HepG2 (cell line): Measurements from ENCODE around the gene PRKCD. TPM values are rescaled to one million over a fixed set of nuclear protein-coding genes. Genes with fewer than 3 reads are reported as not detected.

Experiments used
- FOSL1 ChIP-seq: sonication (generic); formaldehyde crosslinking; IDR thresholded peaks from 2 replicates; pipeline ENCODE4 v1.9.0; 2021; ENCODE audit warnings: missing genetic modification reagents, borderline replicate concordance
- GABPA ChIP-seq, 2 experiments: IDR thresholded peaks; 2 replicates each; pipeline ENCODE4 v1.6.1; 2011 to 2016; ENCODE audit warnings: low read depth in 2 of 2, low read length in 1 of 2, missing biosample characterization in 1 of 2, missing genetic modification characterization in 1 of 2
- HOXA5 ChIP-seq: sonication (generic); formaldehyde crosslinking; IDR thresholded peaks from 2 replicates; pipeline ENCODE4 v1.4.0; 2020; ENCODE audit warnings: missing genetic modification reagents
- MTF1 ChIP-seq: sonication (generic); formaldehyde crosslinking; IDR thresholded peaks from 2 replicates; pipeline ENCODE4 v1.5.0; 2020; ENCODE audit warnings: missing genetic modification reagents
- PITX1 ChIP-seq: sonication (generic); formaldehyde crosslinking; IDR thresholded peaks from 2 replicates; pipeline ENCODE4 v1.5.1; 2020; ENCODE audit warnings: mild to moderate bottlenecking, missing genetic modification reagents
- ZBTB42 ChIP-seq: sonication (generic); formaldehyde crosslinking; IDR thresholded peaks from 2 replicates; pipeline ENCODE4 v1.5.0; 2020; ENCODE audit warnings: mild to moderate bottlenecking, missing genetic modification reagents
- ZNF383 ChIP-seq: sonication (generic); formaldehyde crosslinking; IDR thresholded peaks from 2 replicates; pipeline ENCODE4 v1.4.0; 2020; ENCODE audit warnings: missing genetic modification reagents, mild to moderate bottlenecking, borderline replicate concordance
- ZNF431 ChIP-seq: sonication (generic); formaldehyde crosslinking; IDR thresholded peaks from 2 replicates; pipeline ENCODE4 v1.9.0; 2022; ENCODE audit warnings: missing genetic modification reagents, low read depth, mild to moderate bottlenecking, borderline replicate concordance
- ZNF557 ChIP-seq: sonication (generic); formaldehyde crosslinking; IDR thresholded peaks from 2 replicates; pipeline ENCODE4 v1.4.0; 2020; ENCODE audit warnings: missing genetic modification reagents
- polyA plus RNA-seq, 8 experiments: library from polyadenylated mRNA; depleted of rRNA in 3 of 8; stranded (reverse) in 7 of 8; unstranded in 1 of 8; fragments of >200 nt; fragmentation: Illumina TruSeq in 4 of 8; extraction: Trizol in 4 of 8; gene quantifications; 2 replicates each; pipeline versions ENCODE4 v1.2.1 to v1.2.3, GENCODE V29; 2011 to 2016; ENCODE audit warnings: low read depth in 4 of 8, missing spikeins in 1 of 8, mixed read lengths in 1 of 8; ENCODE audit not compliant: insufficient read depth in 1 of 8
- total RNA-seq, 5 experiments: library from RNA; depleted of rRNA; stranded (reverse); fragments of >200 nt; fragmentation: Illumina TruSeq; extraction: Trizol; gene quantifications; 2 replicates each; pipeline ENCODE4 v1.2.3, GENCODE V29; 2016; ENCODE audit warnings: low read depth in 1 of 5
- TF ChIP-seq, protein P1 (sequence below): sonication (generic); formaldehyde crosslinking; IDR thresholded peaks from 2 replicates; pipeline ENCODE4 v1.4.0; 2020; ENCODE audit warnings: missing genetic modification reagents
- TF ChIP-seq, protein P2 (sequence below), 2 experiments: sonication (generic) in 1 of 2; formaldehyde crosslinking in 1 of 2; IDR thresholded peaks; 2 replicates each; pipeline versions ENCODE4 v1.5.1 to v1.6.1; 2011 to 2020; ENCODE audit warnings: borderline replicate concordance in 1 of 2, low read depth in 1 of 2, low read length in 1 of 2, mild to moderate bottlenecking in 1 of 2, missing genetic modification reagents in 1 of 2, moderate library complexity in 1 of 2
- TF ChIP-seq, protein P3 (sequence below): sonication (generic); formaldehyde crosslinking; IDR thresholded peaks from 2 replicates; pipeline ENCODE4 v1.4.0; 2020; ENCODE audit warnings: missing genetic modification reagents, borderline replicate concordance
- TF ChIP-seq, protein P4 (sequence below): sonication (generic); formaldehyde crosslinking; IDR thresholded peaks from 2 replicates; pipeline ENCODE4 v1.5.0; 2020; ENCODE audit warnings: mild to moderate bottlenecking, missing genetic modification reagents
- TF ChIP-seq, protein P5 (sequence below): IDR thresholded peaks from 2 replicates; pipeline ENCODE4 v1.6.1; 2016

The PRKCD gene
- total and polyA plus RNA-seq, 2 of the 13 experiments (the other 11 are each of a cell fraction or from before 2014, with no cell fraction given), result 1.6 to 40.7 TPM

DNA sequence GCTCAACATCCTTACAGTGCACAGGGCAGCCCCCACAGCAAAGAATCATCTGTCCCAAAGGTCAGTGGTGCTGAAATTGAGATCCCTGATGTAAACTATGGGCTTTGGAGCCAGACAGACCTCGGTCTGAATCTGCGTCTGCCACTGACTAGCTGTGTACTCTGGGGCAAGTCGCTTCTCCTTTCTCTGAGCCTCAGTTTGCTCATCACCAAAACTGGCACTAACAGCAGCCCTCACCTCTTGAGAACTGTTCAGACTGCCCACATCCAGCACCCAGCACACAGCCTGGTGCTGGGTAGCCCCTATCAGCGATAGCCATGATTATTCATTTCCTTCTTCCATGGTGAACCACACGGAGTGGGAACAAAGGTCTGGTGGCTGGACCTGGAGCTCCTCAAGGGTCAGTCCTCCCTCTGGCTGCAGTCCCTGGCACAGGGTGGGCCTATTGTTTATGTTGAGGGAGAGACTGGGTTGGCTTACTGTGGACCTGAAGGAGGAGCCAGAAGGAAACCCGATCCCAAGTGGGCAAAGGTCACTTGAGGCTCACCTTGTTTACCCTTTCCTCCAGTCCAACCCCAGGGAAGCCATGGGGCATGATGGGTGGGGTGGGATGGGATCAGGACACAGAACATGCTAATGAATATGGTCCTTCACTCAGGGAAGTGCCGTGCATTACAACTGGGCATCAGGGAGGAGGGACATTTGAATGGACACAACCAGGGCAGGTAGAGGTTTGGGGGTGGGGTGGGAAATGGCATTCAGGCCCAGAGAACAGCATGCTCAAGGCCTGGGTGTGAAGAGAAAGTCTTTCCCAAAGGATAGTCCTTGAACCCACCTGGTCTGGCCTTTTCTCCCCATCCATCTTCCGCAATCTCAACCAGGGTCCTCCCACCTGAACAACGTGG is 1.6 kb upstream of the PRKCD start (continued):
- TF ChIP-seq, protein P1, sequence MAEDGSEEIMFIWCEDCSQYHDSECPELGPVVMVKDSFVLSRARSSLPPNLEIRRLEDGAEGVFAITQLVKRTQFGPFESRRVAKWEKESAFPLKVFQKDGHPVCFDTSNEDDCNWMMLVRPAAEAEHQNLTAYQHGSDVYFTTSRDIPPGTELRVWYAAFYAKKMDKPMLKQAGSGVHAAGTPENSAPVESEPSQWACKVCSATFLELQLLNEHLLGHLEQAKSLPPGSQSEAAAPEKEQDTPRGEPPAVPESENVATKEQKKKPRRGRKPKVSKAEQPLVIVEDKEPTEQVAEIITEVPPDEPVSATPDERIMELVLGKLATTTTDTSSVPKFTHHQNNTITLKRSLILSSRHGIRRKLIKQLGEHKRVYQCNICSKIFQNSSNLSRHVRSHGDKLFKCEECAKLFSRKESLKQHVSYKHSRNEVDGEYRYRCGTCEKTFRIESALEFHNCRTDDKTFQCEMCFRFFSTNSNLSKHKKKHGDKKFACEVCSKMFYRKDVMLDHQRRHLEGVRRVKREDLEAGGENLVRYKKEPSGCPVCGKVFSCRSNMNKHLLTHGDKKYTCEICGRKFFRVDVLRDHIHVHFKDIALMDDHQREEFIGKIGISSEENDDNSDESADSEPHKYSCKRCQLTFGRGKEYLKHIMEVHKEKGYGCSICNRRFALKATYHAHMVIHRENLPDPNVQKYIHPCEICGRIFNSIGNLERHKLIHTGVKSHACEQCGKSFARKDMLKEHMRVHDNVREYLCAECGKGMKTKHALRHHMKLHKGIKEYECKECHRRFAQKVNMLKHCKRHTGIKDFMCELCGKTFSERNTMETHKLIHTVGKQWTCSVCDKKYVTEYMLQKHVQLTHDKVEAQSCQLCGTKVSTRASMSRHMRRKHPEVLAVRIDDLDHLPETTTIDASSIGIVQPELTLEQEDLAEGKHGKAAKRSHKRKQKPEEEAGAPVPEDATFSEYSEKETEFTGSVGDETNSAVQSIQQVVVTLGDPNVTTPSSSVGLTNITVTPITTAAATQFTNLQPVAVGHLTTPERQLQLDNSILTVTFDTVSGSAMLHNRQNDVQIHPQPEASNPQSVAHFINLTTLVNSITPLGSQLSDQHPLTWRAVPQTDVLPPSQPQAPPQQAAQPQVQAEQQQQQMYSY (CRISPR knock-in tag), result peak; percentile 86; the same call in 1 of the 2 replicates
- TF ChIP-seq, protein P2, sequence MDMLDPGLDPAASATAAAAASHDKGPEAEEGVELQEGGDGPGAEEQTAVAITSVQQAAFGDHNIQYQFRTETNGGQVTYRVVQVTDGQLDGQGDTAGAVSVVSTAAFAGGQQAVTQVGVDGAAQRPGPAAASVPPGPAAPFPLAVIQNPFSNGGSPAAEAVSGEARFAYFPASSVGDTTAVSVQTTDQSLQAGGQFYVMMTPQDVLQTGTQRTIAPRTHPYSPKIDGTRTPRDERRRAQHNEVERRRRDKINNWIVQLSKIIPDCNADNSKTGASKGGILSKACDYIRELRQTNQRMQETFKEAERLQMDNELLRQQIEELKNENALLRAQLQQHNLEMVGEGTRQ (IDR thresholded peaks at IDR 0.05; ENCODE audit: low read depth, low read length), result no peak
- TF ChIP-seq, protein P2 (CRISPR knock-in tag; IDR thresholded peaks at IDR 0.05; ENCODE audit: borderline replicate concordance), result no peak
- TF ChIP-seq ZNF431 (CRISPR knock-in tag), result no peak
- TF ChIP-seq PITX1 (CRISPR knock-in tag), result peak; percentile 74
- TF ChIP-seq, protein P3, sequence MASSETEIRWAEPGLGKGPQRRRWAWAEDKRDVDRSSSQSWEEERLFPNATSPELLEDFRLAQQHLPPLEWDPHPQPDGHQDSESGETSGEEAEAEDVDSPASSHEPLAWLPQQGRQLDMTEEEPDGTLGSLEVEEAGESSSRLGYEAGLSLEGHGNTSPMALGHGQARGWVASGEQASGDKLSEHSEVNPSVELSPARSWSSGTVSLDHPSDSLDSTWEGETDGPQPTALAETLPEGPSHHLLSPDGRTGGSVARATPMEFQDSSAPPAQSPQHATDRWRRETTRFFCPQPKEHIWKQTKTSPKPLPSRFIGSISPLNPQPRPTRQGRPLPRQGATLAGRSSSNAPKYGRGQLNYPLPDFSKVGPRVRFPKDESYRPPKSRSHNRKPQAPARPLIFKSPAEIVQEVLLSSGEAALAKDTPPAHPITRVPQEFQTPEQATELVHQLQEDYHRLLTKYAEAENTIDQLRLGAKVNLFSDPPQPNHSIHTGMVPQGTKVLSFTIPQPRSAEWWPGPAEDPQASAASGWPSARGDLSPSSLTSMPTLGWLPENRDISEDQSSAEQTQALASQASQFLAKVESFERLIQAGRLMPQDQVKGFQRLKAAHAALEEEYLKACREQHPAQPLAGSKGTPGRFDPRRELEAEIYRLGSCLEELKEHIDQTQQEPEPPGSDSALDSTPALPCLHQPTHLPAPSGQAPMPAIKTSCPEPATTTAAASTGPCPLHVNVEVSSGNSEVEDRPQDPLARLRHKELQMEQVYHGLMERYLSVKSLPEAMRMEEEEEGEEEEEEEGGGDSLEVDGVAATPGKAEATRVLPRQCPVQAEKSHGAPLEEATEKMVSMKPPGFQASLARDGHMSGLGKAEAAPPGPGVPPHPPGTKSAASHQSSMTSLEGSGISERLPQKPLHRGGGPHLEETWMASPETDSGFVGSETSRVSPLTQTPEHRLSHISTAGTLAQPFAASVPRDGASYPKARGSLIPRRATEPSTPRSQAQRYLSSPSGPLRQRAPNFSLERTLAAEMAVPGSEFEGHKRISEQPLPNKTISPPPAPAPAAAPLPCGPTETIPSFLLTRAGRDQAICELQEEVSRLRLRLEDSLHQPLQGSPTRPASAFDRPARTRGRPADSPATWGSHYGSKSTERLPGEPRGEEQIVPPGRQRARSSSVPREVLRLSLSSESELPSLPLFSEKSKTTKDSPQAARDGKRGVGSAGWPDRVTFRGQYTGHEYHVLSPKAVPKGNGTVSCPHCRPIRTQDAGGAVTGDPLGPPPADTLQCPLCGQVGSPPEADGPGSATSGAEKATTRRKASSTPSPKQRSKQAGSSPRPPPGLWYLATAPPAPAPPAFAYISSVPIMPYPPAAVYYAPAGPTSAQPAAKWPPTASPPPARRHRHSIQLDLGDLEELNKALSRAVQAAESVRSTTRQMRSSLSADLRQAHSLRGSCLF (CRISPR knock-in tag), result no peak
- TF ChIP-seq, protein P4, sequence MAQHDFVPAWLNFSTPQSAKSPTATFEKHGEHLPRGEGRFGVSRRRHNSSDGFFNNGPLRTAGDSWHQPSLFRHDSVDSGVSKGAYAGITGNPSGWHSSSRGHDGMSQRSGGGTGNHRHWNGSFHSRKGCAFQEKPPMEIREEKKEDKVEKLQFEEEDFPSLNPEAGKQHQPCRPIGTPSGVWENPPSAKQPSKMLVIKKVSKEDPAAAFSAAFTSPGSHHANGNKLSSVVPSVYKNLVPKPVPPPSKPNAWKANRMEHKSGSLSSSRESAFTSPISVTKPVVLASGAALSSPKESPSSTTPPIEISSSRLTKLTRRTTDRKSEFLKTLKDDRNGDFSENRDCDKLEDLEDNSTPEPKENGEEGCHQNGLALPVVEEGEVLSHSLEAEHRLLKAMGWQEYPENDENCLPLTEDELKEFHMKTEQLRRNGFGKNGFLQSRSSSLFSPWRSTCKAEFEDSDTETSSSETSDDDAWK (CRISPR knock-in tag), result no peak
- TF ChIP-seq HOXA5, result no peak
- TF ChIP-seq ZBTB42 (CRISPR knock-in tag), result no peak
- TF ChIP-seq ZNF557, result no peak
- TF ChIP-seq MTF1 (CRISPR knock-in tag), result no peak
- no peak for TF ChIP-seq ZNF383
- TF ChIP-seq FOSL1 (CRISPR knock-in tag), result no peak
- TF ChIP-seq GABPA (IDR thresholded peaks at IDR 0.05; ENCODE audit: low read depth, low read length), result no peak
- TF ChIP-seq GABPA (CRISPR knock-in tag; IDR thresholded peaks at IDR 0.05; ENCODE audit: low read depth), result no peak
- TF ChIP-seq, protein P5, sequence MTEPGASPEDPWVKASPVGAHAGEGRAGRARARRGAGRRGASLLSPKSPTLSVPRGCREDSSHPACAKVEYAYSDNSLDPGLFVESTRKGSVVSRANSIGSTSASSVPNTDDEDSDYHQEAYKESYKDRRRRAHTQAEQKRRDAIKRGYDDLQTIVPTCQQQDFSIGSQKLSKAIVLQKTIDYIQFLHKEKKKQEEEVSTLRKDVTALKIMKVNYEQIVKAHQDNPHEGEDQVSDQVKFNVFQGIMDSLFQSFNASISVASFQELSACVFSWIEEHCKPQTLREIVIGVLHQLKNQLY, result no peak
